Ovary (tissue), 3 donors: ENCODE measurements around the gene PSMD2.

ENCODE experiments used
- CTCF ChIP-seq, 3 donors: fragments of 450-650 bp in 2 of 3; fragments of 200-600 bp in 1 of 3; IDR thresholded peaks; one replicate each; pipeline versions ENCODE4 v1.5.1 to v1.8.0; 2016 to 2022; ENCODE audit warnings: antibody characterized with exemption in 3 of 3, mild to moderate bottlenecking in 1 of 3
- POLR2A ChIP-seq: fragments of 450-650 bp; IDR thresholded peaks from one replicate; pipeline ENCODE4 v1.6.1; 2017; ENCODE audit warnings: antibody characterized with exemption, mild to moderate bottlenecking, moderate library complexity
- donor health status: DM: no; HTN: no; CAD: no.

GRCh38 chr3:184341925-184342324, 42.9 kb downstream of the PSMD2 start:
- TF ChIP-seq CTCF (IDR thresholded peaks at IDR 0.05) (no peak), POLR2A (no peak)
